ENCODE data around the gene GAS5. TPM values are rescaled to one million over a fixed set of nuclear protein-coding genes. Genes with fewer than 3 reads are reported as not detected.

GAS5 gene
- total RNA-seq, 2 experiments from 2014 or later: 865 to 867 TPM

GRCh38 chr1:173894189-173894588 lies 26.4 kb upstream of the GAS5 start:
- POLR2A ChIA-PET: no interaction called here
- no peak overlapping the region for H3K27ac Mint-ChIP-seq
- Histone ChIP-seq H3K27ac (ENCODE audit: low read depth in 1 of 2, low read length in 2 of 2) (no peak overlapping the region), H3K4me3 (ENCODE audit: low read length) (no peak overlapping the region), H3K36me3 (ENCODE audit: insufficient read depth, low read length) (peaks cover 3% of the 10 kb centered on the region), H3K27me3 (ENCODE audit: control insufficient read depth in 1 of 2, insufficient read depth in 2 of 2, low read length in 2 of 2) (no peaks in the 10 kb centered on the region), H3K4me1 (ENCODE audit: insufficient read depth, low read length) (no peaks in the 10 kb centered on the region), H3K9me3 (ENCODE audit: control insufficient read depth in 1 of 2, insufficient read depth in 1 of 2, low read length in 2 of 2) (no peaks in the 10 kb centered on the region)
- intact Hi-C loops (cut with DNase I, micrococcal nuclease): no loop called here
- TF ChIP-seq, protein P1, sequence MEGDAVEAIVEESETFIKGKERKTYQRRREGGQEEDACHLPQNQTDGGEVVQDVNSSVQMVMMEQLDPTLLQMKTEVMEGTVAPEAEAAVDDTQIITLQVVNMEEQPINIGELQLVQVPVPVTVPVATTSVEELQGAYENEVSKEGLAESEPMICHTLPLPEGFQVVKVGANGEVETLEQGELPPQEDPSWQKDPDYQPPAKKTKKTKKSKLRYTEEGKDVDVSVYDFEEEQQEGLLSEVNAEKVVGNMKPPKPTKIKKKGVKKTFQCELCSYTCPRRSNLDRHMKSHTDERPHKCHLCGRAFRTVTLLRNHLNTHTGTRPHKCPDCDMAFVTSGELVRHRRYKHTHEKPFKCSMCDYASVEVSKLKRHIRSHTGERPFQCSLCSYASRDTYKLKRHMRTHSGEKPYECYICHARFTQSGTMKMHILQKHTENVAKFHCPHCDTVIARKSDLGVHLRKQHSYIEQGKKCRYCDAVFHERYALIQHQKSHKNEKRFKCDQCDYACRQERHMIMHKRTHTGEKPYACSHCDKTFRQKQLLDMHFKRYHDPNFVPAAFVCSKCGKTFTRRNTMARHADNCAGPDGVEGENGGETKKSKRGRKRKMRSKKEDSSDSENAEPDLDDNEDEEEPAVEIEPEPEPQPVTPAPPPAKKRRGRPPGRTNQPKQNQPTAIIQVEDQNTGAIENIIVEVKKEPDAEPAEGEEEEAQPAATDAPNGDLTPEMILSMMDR (IDR thresholded peaks at IDR 0.05): no peak
- no peaks in the 10 kb centered on the region for H3K9me3 Mint-ChIP-seq
- no peak for ATAC-seq (ENCODE audit: poor library complexity)
- no peaks in the 10 kb centered on the region for H3K27me3 Mint-ChIP-seq
- CTCF ChIA-PET: no interaction called here
- H3K36me3 Mint-ChIP-seq (ENCODE audit: low read depth): peaks cover 68% of the 10 kb centered on the region
- DNase-seq: no peak
- H3K4me3 Mint-ChIP-seq: no peak overlapping the region
- H3K4me1 Mint-ChIP-seq (ENCODE audit: low read depth): peaks cover 33% of the 10 kb centered on the region

DNA sequence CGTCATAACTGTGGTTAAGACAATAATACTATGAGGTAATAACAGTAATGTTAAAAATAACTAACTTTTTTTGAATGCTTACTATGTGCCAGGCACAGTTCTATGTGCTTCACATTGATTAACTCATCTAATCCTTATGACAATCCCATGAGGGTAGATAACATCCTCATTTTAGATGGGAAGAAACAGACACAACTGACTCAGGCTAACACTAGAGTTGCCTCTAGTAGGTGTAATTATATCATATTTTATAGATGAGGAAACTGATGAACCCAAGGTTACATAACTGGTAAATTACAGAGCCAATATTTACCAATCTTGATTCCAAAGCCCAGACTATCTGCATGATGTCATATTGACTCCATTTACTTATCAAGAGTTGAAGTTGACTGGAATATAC lies 25.8 kb upstream of the GAS5 start:
- CTCF ChIA-PET: no interaction called here
- H3K9me3 Mint-ChIP-seq: no peaks in the 10 kb centered on the region
- intact Hi-C loops (cut with DNase I, micrococcal nuclease): no loop called here
- TF ChIP-seq, protein P1 (IDR thresholded peaks at IDR 0.05): no peak
- H3K4me3 Mint-ChIP-seq: no peak overlapping the region
- POLR2A ChIA-PET: no interaction called here
- no peak for ATAC-seq (ENCODE audit: poor library complexity)
- H3K4me1 Mint-ChIP-seq (ENCODE audit: low read depth): peaks cover 31% of the 10 kb centered on the region
- Histone ChIP-seq H3K27ac (ENCODE audit: low read depth in 1 of 2, low read length in 2 of 2) (no peak overlapping the region), H3K27me3 (ENCODE audit: control insufficient read depth in 1 of 2, insufficient read depth in 2 of 2, low read length in 2 of 2) (no peaks in the 10 kb centered on the region), H3K36me3 (ENCODE audit: insufficient read depth, low read length) (peaks cover 3% of the 10 kb centered on the region), H3K9me3 (ENCODE audit: control insufficient read depth in 1 of 2, insufficient read depth in 1 of 2, low read length in 2 of 2) (no peaks in the 10 kb centered on the region), H3K4me3 (ENCODE audit: low read length) (no peak overlapping the region), H3K4me1 (ENCODE audit: insufficient read depth, low read length) (no peaks in the 10 kb centered on the region)
- DNase-seq: no peak
- H3K27me3 Mint-ChIP-seq: no peaks in the 10 kb centered on the region
- H3K36me3 Mint-ChIP-seq (ENCODE audit: low read depth): peaks cover 72% of the 10 kb centered on the region
- H3K27ac Mint-ChIP-seq: no peak overlapping the region

DNA sequence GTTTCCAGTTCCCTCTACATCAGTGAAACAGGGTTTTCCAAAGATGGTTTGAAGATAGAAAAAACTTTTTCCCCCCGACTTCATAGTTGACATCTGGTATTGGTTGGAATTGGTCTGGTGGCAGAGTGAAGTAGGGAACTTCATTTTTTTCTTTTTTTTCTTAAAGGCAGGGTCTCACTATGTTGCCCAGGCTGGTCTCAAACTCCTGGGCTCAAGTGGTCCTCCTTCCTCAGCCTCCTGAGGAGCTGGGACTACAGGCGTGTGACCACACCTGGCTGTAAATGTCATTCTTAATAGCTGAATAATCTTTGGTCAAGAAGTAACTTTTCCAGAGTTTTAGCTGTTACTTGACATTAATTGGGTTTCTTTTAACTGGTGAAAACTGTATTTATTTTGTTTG lies 22.1 kb upstream of the GAS5 start:
- Histone ChIP-seq H3K36me3 (ENCODE audit: insufficient read depth, low read length) (peaks cover 21% of the 10 kb centered on the region), H3K9me3 (ENCODE audit: control insufficient read depth in 1 of 2, insufficient read depth in 1 of 2, low read length in 2 of 2) (no peaks in the 10 kb centered on the region), H3K4me1 (ENCODE audit: insufficient read depth, low read length) (peaks cover 2% of the 10 kb centered on the region), H3K27ac (ENCODE audit: low read depth in 1 of 2, low read length in 2 of 2) (no peak overlapping the region), H3K27me3 (ENCODE audit: control insufficient read depth in 1 of 2, insufficient read depth in 2 of 2, low read length in 2 of 2) (no peaks in the 10 kb centered on the region), H3K4me3 (ENCODE audit: low read length) (no peak overlapping the region)
- intact Hi-C loops (cut with DNase I, micrococcal nuclease): no loop called here
- TF ChIP-seq, protein P1 (IDR thresholded peaks at IDR 0.05): no peak
- Mint-ChIP-seq H3K27ac (no peak overlapping the region), H3K36me3 (ENCODE audit: low read depth) (peaks cover 93% of the 10 kb centered on the region), H3K4me1 (ENCODE audit: low read depth) (peaks cover 42% of the 10 kb centered on the region), H3K4me3 (no peak overlapping the region), H3K9me3 (no peaks in the 10 kb centered on the region), H3K27me3 (no peaks in the 10 kb centered on the region)
- ATAC-seq (ENCODE audit: poor library complexity) (no peak), DNase-seq (no peak)
- ChIA-PET CTCF (no interaction called here), POLR2A (interaction anchor here (1.8 kb wide), 1 partner anchor 22 kb away, joined by 4 read pairs; the partner anchor contains the start of genes GAS5 and ZBTB37)

Data from CD4-positive, alpha-beta T cell (primary cell).